SK-N-SH (cell line): Measurements from ENCODE around the gene ZDHHC16.

ENCODE experiments used
- CHD2 ChIP-seq: fragments of 150-350 bp; IDR thresholded peaks from 2 replicates; pipeline ENCODE4 v1.6.1; 2018; ENCODE audit warnings: low read length; ENCODE audit not compliant: partially characterized antibody
- CTCF ChIP-seq: fragments of 200-600 bp; sonication (generic); IDR thresholded peaks from 2 replicates; pipeline ENCODE4 v1.6.1; 2017; ENCODE audit warnings: antibody characterized with exemption, mild to moderate bottlenecking, moderate library complexity
- EP300 ChIP-seq, 2 experiments: IDR thresholded peaks; 2 replicates each; pipeline versions ENCODE4 v1.4.0 to v1.6.1; 2012; ENCODE audit warnings: borderline replicate concordance in 1 of 2, low read depth in 1 of 2, low read length in 1 of 2
- GABPA ChIP-seq: IDR thresholded peaks from 2 replicates; pipeline ENCODE4 v1.4.0; 2012; ENCODE audit warnings: low read depth, mild to moderate bottlenecking
- REST ChIP-seq: IDR thresholded peaks from 2 replicates; pipeline ENCODE4 v1.6.1; 2012; ENCODE audit warnings: mild to moderate bottlenecking, low read depth, low read length, moderate library complexity
- USF2 ChIP-seq: fragments of 150-350 bp; IDR thresholded peaks from 2 replicates; pipeline ENCODE4 v1.6.1; 2017; ENCODE audit warnings: antibody characterized with exemption, low read length, low read depth, borderline replicate concordance

GRCh38 chr10:97475936-97476594 lies 30.1 kb downstream of the ZDHHC16 start:
- TF ChIP-seq REST (no peak), GABPA (no peak), CTCF (no peak), CHD2 (no peak), USF2 (no peak), EP300 (IDR thresholded peaks at IDR 0.05; ENCODE audit: borderline replicate concordance in 1 of 2, low read depth in 1 of 2, low read length in 1 of 2) (no peak)
